Putamen (tissue), 1 donor: ENCODE results near the gene SETD2.
"Not testable (repeated sequence)": the region's sequence is repeated elsewhere in the genome, so short reads cannot be mapped to it uniquely, and the experiment has no call there.

Experiments used
- DNase-seq: peaks from one replicate; pipeline ENCODE4 v3.0.0-alpha.2; 2016; ENCODE audit warnings: low spot score

Gene SETD2

GRCh38 chr3:47152578-47152977, 11.3 kb downstream of the SETD2 start:
- DNase-seq = peak; percentile 22

DNA sequence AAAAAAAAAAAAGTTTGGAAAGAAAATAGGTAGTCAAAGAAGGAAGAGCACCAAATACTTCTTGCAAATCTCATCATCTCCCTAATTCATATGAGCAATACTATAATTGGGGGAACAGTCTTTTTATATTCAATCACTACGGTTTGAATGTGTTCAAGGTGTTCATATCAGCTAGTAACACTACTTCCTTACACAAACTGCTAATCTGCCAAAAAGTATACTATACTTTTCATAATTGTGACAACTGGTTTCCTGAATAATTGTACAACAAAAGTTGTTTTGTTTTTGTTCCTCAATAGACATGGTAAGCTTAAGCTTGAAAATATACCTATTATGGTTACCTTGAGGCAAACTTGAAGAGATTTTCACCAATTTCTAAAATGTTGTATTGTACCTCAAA, 12.1 kb downstream of the SETD2 start:
- no peak for DNase-seq

- no peak for DNase-seq
These were observed 14.5 kb downstream of the SETD2 start for GRCh38 chr3:47149339-47149933.

GRCh38 chr3:47145272-47145671, 18.6 kb downstream of the SETD2 start:
- no peak for DNase-seq

DNA sequence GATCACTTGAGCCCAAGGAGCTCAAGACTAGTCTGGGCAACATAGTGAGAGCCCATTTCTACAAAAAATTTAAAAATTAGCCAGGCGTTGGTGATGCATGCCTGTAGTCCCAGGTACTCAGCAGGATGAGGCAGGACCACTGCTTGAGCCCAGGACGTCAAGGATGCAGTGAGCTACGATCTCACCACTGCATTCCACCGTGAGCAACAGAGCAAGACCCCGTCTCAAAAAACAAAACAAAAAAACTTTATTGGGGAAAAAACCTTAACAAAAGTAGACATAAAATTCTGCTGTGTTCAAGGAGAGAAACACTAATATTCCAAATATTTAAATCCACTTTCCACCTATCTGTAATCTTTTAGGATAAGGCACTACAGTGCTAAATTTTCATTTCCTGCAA, 20.8 kb downstream of the SETD2 start:
- no peak for DNase-seq

- DNase-seq = not testable (repeated sequence)
These were observed 21.4 kb downstream of the SETD2 start for GRCh38 chr3:47142536-47142935.

GRCh38 chr3:47140973-47141461, 22.9 kb downstream of the SETD2 start:
- not testable (repeated sequence) for DNase-seq

DNA sequence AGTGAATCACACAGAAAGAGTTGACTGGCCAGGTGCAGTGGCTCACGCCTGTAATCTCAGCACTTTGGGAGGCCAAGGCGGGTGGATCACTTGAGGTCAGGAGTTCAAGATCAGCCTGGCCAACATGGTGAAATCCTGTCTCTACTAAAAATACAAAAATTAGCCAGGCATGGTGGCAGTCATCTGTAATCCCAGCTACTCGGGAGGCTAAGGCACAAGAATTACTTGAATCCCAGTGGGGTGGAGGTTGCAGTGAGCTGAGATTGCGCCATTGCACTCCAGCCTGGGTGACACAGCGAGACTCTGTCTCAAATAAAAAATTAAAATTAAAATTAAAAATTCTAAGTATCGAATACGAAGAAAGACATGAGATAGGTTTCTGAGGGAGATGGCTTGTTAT, 23.4 kb downstream of the SETD2 start:
- DNase-seq = not testable (repeated sequence)

- DNase-seq = no peak
These were observed 29.6 kb downstream of the SETD2 start for GRCh38 chr3:47134311-47134710.

DNA sequence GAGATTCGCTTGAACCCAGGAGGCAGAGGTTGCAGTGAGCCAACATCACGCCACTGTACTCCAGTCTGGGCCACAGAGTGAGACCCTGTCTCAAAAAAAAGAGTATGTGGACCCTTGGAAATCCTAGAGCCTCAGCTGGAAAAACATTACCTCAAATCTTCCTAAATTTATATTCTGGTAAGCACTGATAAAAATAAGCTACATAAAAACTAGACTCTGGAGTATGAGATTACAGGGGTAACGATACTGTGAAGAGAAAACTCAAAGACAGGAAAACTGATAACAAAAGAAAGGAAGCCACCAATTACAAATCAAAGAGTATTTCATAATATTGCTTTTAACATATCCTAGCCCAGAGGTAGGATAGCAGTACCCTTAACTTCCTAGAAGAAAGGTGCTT, 30.3 kb downstream of the SETD2 start:
- DNase-seq = no peak

- DNase-seq = no peak
These were observed 33.4 kb downstream of the SETD2 start for GRCh38 chr3:47130557-47130956.

GRCh38 chr3:47128137-47128536, 35.8 kb downstream of the SETD2 start:
- DNase-seq = no peak

GRCh38 chr3:47123857-47124256, 40.1 kb downstream of the SETD2 start:
- DNase-seq = no peak

DNA sequence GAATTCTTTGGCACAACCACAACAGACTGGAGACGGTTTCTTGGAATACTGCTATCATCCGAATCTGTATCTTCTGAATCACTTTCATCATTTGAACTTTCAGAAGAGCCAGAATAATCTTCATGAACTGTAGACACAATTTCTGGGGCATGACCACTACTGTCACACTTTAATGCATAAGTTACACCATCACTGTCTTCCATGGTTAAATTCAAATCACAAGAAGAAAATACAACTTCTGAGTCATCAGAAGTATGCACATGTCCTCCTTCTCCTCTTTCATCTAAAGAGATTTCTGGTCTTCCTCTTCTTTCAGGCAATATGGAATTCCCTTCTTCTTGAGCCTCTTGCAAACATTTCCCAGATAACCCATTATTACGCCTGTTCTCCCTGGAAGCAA, 42.5 kb downstream of the SETD2 start:
- no peak for DNase-seq

- DNase-seq = no peak
These were observed 43.8 kb downstream of the SETD2 start for GRCh38 chr3:47120138-47120537.

GRCh38 chr3:47119387-47119786, 44.5 kb downstream of the SETD2 start:
- DNase-seq = not testable (repeated sequence)

DNA sequence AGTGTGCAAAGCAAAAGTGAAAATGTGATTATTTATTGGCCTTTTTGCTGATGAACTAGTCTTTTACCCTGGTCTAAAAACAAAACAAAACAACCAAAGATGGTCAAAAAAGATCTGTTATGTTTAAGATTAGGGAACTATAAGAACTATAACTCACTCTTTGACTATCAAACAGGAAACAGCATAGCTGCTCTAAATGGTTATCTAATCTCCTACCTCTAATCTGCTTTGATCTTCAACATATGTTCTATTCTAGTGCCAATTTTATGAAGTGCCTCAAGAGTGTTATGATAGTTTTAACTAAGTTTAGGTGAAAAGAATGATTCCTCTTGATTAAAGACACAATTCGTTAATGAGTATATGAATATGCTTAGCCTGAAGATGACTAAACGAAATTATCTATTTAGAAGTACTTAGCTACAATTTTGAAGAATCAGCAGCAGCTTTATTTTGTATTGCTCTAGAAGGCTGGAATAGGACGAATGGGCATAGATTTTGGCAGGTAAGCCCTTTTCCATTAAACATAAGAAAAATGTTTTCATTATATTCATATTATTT, 46.0 kb downstream of the SETD2 start:
- DNase-seq = no peak

DNA sequence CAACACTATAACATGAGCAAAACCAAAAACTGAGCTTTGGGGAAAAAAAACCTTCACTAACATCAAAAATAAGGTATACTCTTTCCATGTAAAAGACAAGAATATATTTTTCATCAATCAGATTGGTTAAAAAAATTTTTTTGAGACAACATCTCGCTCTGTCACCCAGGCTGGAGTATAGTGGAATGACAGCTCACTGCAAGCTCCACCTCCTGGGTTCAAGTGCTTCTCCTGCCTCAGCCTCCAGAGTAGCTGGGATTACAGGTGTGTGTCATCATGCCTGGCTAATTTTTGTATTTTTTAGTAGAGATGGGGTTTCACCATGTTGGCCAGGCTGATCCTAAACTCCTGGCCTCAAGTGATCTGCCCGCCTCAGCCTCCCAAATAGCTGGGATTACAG, 48.4 kb downstream of the SETD2 start:
- DNase-seq = not testable (repeated sequence)

- no peak for DNase-seq
These were observed 50.1 kb downstream of the SETD2 start for GRCh38 chr3:47113669-47114365.

GRCh38 chr3:47112997-47113396, 50.9 kb downstream of the SETD2 start:
- DNase-seq = no peak

DNA sequence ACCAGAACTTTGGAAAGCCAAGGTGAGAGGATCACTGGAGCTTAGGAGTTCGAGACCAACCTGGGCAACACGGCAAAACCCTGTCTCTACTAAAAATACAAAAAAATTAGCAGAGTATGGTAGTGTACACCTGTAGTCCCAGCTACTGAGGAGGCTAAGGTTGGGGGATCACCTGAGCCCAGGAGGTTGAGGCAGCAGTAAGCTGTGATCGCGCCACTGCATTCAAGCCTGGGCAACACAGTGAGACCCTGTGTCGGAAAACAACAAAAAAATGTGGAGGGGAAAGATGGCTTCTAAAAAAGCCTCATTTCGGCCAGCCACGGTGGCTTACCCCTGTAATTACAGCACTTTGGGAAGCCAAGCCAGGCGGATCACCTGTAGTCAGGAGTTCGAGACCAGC, 54.5 kb downstream of the SETD2 start:
- DNase-seq = no peak

GRCh38 chr3:47108546-47108945, 55.4 kb downstream of the SETD2 start:
- DNase-seq = no peak

GRCh38 chr3:47104259-47104658, 59.7 kb downstream of the SETD2 start:
- DNase-seq = no peak

GRCh38 chr3:47103619-47104018, 60.3 kb downstream of the SETD2 start:
- DNase-seq = no peak
